Measurements from ENCODE around the gene CCDC150.
A peak's percentile ranks its signal among the peaks of the same experiment; 100 is the strongest.

Gene CCDC150

GRCh38 chr2:196639180-196640030 lies at the start of gene CCDC150:
TSS of gene CCDC150 (plus strand) at chr2:196639715. CDS start at chr2:196639767, 52 bp downstream.
- H3K4me3 ChIP-seq (ENCODE audit: control insufficient read depth, low read depth, low read length), result peak within 1 kb of the TSS; percentile 79
- TF ChIP-seq CTCF (IDR thresholded peaks at IDR 0.05; ENCODE audit: control insufficient read depth, insufficient read depth, low read depth, low read length, missing control alignments), result peak; percentile 34
- DNase-seq (ENCODE audit: low read depth), result peak; percentile 67

GRCh38 chr2:196590286-196590685 lies 49.2 kb upstream of the CCDC150 start:
- no peak overlapping the region for H3K4me3 ChIP-seq (ENCODE audit: control insufficient read depth, low read depth, low read length)
- TF ChIP-seq CTCF (IDR thresholded peaks at IDR 0.05; ENCODE audit: control insufficient read depth, insufficient read depth, low read depth, low read length, missing control alignments), result no peak
- no peak for DNase-seq (ENCODE audit: low read depth)

- TF ChIP-seq CTCF (IDR thresholded peaks at IDR 0.05; ENCODE audit: control insufficient read depth, insufficient read depth, low read depth, low read length, missing control alignments), result no peak
- no peak for DNase-seq (ENCODE audit: low read depth)
- H3K4me3 ChIP-seq (ENCODE audit: control insufficient read depth, low read depth, low read length), result no peak overlapping the region
Measured at GRCh38 chr2:196591004-196591403, 48.5 kb upstream of the CCDC150 start.

- no peak for DNase-seq (ENCODE audit: low read depth)
- no peak overlapping the region for H3K4me3 ChIP-seq (ENCODE audit: control insufficient read depth, low read depth, low read length)
- TF ChIP-seq CTCF (IDR thresholded peaks at IDR 0.05; ENCODE audit: control insufficient read depth, insufficient read depth, low read depth, low read length, missing control alignments), result no peak
Measured at GRCh38 chr2:196591621-196592022, 47.9 kb upstream of the CCDC150 start.

GRCh38 chr2:196592331-196592910 lies 47.1 kb upstream of the CCDC150 start:
- no peak for DNase-seq (ENCODE audit: low read depth)
- peak overlapping the region; percentile 62 for H3K4me3 ChIP-seq (ENCODE audit: control insufficient read depth, low read depth, low read length)
- TF ChIP-seq CTCF (IDR thresholded peaks at IDR 0.05; ENCODE audit: control insufficient read depth, insufficient read depth, low read depth, low read length, missing control alignments), result peak; percentile 26

GRCh38 chr2:196592911-196593881 lies 46.3 kb upstream of the CCDC150 start, which contains the start of gene HECW2:
TSS of gene HECW2 (minus strand) at chr2:196593554.
- DNase-seq (ENCODE audit: low read depth), result no peak
- peak within 1 kb of the TSS; percentile 62 for H3K4me3 ChIP-seq (ENCODE audit: control insufficient read depth, low read depth, low read length)

More at GRCh38 chr2:196592911-196593881, 46.3 kb upstream of the CCDC150 start, which contains the start of gene HECW2:
- TF ChIP-seq CTCF (IDR thresholded peaks at IDR 0.05; ENCODE audit: control insufficient read depth, insufficient read depth, low read depth, low read length, missing control alignments), result no peak
